Measurements from ENCODE around the gene POLE. TPM values are rescaled to one million over a fixed set of nuclear protein-coding genes. Genes with fewer than 3 reads are reported as not detected.

POLE gene
- total RNA-seq, 1 donor from 2014 or later = 44.7 TPM

DNA sequence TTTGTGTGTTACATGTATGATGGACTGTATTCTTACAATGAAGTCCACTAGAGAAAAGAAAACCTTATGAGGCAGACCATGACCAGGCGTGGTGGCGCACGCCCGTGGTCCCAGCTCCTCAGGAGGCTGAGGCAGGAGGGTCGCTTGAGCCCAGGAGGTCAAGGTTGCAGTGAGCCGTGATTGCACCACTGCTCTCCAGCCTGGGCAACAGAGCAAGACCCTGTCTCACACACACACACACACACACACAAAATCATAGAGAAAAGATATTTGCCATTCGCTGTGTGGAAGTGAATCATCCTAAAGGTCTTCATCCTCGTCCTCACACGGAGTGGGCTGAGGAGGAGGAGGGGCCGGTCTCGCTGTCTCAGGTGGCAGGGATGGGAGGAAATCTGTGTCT, 109.0 kb downstream of the POLE start:
- Mint-ChIP-seq H3K4me3 (ENCODE audit: unreplicated experiment) (no peak overlapping the region), H3K27ac (ENCODE audit: unreplicated experiment) (no peak overlapping the region), H3K4me1 (ENCODE audit: low read depth) (no peaks in the 10 kb centered on the region), H3K9me3 (ENCODE audit: low read depth) (no peaks in the 10 kb centered on the region), H3K27me3 (ENCODE audit: low read depth) (no peaks in the 10 kb centered on the region), H3K36me3 (ENCODE audit: low read depth) (peaks cover 12% of the 10 kb centered on the region)
- DNase-seq (ENCODE audit: low spot score) = no peak
- TF ChIP-seq CTCF (IDR thresholded peaks at IDR 0.05) = no peak

- H3K27ac Mint-ChIP-seq (ENCODE audit: unreplicated experiment) = no peak overlapping the region
- no peak for DNase-seq (ENCODE audit: low spot score)
- no peaks in the 10 kb centered on the region for H3K27me3 Mint-ChIP-seq (ENCODE audit: low read depth)
- H3K9me3 Mint-ChIP-seq (ENCODE audit: low read depth) = no peaks in the 10 kb centered on the region
- TF ChIP-seq CTCF (IDR thresholded peaks at IDR 0.05) = no peak
- H3K4me1 Mint-ChIP-seq (ENCODE audit: low read depth) = no peaks in the 10 kb centered on the region
- H3K36me3 Mint-ChIP-seq (ENCODE audit: low read depth) = peaks cover 12% of the 10 kb centered on the region
- no peak overlapping the region for H3K4me3 Mint-ChIP-seq (ENCODE audit: unreplicated experiment)
Measured at GRCh38 chr12:132577191-132577920, 109.8 kb downstream of the POLE start.

DNA sequence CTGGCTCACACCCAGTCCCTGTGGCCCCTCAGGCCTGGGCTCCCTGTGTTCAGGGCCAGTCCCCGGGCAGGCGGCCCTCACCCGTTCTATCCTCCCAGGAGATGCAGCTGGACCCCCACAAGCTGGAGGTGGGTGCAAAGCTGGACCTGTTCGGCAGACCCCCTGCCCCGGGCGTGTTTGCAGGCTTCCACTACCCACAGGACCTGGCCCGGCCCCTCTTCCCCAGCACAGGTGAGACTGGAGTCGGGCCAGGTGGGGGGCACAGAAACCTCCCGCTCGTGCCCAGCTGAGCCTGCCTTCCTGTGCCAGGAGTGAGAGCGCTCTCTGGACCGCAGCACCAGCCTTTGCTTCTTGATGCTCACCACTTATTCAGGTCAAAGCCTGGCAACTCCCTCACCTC, 110.4 kb downstream of the POLE start:
- Mint-ChIP-seq H3K4me3 (ENCODE audit: unreplicated experiment) (no peak overlapping the region), H3K27me3 (ENCODE audit: low read depth) (no peaks in the 10 kb centered on the region), H3K27ac (ENCODE audit: unreplicated experiment) (no peak overlapping the region), H3K36me3 (ENCODE audit: low read depth) (peaks cover 12% of the 10 kb centered on the region), H3K9me3 (ENCODE audit: low read depth) (no peaks in the 10 kb centered on the region), H3K4me1 (ENCODE audit: low read depth) (no peaks in the 10 kb centered on the region)
- no peak for DNase-seq (ENCODE audit: low spot score)
- TF ChIP-seq CTCF (IDR thresholded peaks at IDR 0.05) = no peak

- no peak for DNase-seq (ENCODE audit: low spot score)
- Mint-ChIP-seq H3K9me3 (ENCODE audit: low read depth) (no peaks in the 10 kb centered on the region), H3K4me3 (ENCODE audit: unreplicated experiment) (no peak overlapping the region), H3K27me3 (ENCODE audit: low read depth) (no peaks in the 10 kb centered on the region), H3K4me1 (ENCODE audit: low read depth) (no peaks in the 10 kb centered on the region), H3K27ac (ENCODE audit: unreplicated experiment) (no peak overlapping the region), H3K36me3 (ENCODE audit: low read depth) (peaks cover 12% of the 10 kb centered on the region)
- TF ChIP-seq CTCF (IDR thresholded peaks at IDR 0.05) = no peak
Measured at GRCh38 chr12:132575661-132576060, 111.5 kb downstream of the POLE start.

DNA sequence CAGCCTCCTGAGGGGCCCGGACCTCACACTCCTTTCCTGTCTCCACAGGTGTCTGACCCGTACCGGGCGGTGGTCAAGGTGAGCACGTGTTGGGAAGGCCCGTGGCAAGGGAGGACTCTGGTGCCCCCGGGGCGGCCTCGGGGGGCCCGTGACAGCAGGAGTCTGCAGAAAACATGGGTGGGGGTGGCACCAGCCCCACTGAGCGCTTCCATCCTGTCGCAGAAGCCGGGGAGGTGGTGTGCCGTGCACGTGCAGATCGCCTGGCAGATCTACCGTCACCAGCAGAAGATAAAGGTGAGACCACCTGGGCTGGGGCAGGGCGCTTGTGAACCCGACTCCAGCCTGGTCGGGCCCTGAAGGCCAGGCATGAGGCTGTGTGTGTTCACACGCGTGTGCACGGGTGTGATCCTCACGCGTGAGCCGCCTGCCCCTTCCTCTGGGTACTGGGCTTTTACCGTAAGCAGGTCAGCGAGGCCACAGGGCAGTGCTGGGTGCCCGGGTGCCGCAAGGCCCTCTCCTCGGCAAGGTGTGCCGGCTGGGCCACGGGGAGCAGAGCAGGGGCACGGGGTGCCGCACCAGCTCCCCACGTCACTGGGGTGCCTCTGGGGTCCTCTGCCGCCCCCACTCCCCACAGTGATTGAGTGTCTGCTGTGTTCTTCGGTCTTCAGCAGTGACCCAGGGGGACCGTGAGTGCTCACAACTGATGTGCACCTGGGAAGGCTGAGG, 112.7 kb downstream of the POLE start:
- no peak for TF ChIP-seq CTCF (IDR thresholded peaks at IDR 0.05)
- no peaks in the 10 kb centered on the region for H3K9me3 Mint-ChIP-seq (ENCODE audit: low read depth)
- no peaks in the 10 kb centered on the region for H3K27me3 Mint-ChIP-seq (ENCODE audit: low read depth)

More for the DNA sequence above, 112.7 kb downstream of the POLE start:
- Mint-ChIP-seq H3K27ac (ENCODE audit: unreplicated experiment) (no peak overlapping the region), H3K36me3 (ENCODE audit: low read depth) (peaks cover 9% of the 10 kb centered on the region), H3K4me3 (ENCODE audit: unreplicated experiment) (no peak overlapping the region), H3K4me1 (ENCODE audit: low read depth) (no peaks in the 10 kb centered on the region)
- DNase-seq (ENCODE audit: low spot score) = no peak

Small RNA genes within 50 kb of the gene (microRNA-seq; reads per million reads assigned to microRNA genes)
- gene MIR6763 (ENCODE audit: borderline number of aligned reads) = not detected

Other genes with a start within 250 kb of the POLE start
- gene FBRSL1, start 197.2 kb downstream of the POLE start, total RNA-seq = 35.3 to 41.6 TPM (median 41.1 TPM) in 3 replicates
- gene LRCOL1, start 76.8 kb downstream of the POLE start, total RNA-seq = not detected in 3 replicates
- not detected in 3 replicates for gene P2RX2, start 68.6 kb downstream of the POLE start, total RNA-seq
- 18.5 to 19.5 TPM (median 19.0 TPM) in 3 replicates for gene PXMP2, start 245 bp upstream of the POLE start, total RNA-seq
- gene PGAM5, start 23.5 kb upstream of the POLE start, total RNA-seq = 18.8 to 22.1 TPM (median 19.9 TPM) in 3 replicates
- 94.7 to 96.4 TPM (median 95.9 TPM) in 3 replicates for gene ANKLE2, start 74.5 kb upstream of the POLE start, total RNA-seq
- 144 to 199 TPM (median 148 TPM) in 3 replicates for gene GOLGA3, start 141.5 kb upstream of the POLE start, total RNA-seq
- gene CHFR, start 200.3 kb upstream of the POLE start, total RNA-seq = 49.6 to 58.9 TPM (median 56.2 TPM) in 3 replicates

Measured in chondrocyte (in vitro differentiated cells).